Nephron progenitor cell (in vitro differentiated cells): ENCODE data around the gene IL4I1.
"Not testable (repeated sequence)": the region's sequence is repeated elsewhere in the genome, so short reads cannot be mapped to it uniquely, and the experiment has no call there.

Experiments
- DNase-seq: peaks from one replicate; pipeline ENCODE4 v3.0.0; 2021
- H3K27ac Mint-ChIP-seq: 2 replicates; pipeline ENCODE4 v1.8.0; 2021; ENCODE audit warnings: mild to moderate bottlenecking, moderate library complexity, mixed read lengths
- H3K27me3 Mint-ChIP-seq: 2 replicates; pipeline ENCODE4 v1.8.0; 2021; ENCODE audit warnings: mild to moderate bottlenecking, low read depth, mixed read lengths; ENCODE audit not compliant: poor library complexity
- H3K36me3 Mint-ChIP-seq: 2 replicates; pipeline ENCODE4 v1.8.0; 2021; ENCODE audit warnings: low read depth, mixed read lengths
- H3K4me1 Mint-ChIP-seq: 2 replicates; pipeline ENCODE4 v1.8.0; 2021; ENCODE audit warnings: mixed read lengths
- H3K4me3 Mint-ChIP-seq: 2 replicates; pipeline ENCODE4 v1.8.0; 2021; ENCODE audit warnings: mild to moderate bottlenecking, moderate library complexity, mixed read lengths
- H3K9me3 Mint-ChIP-seq: 2 replicates; pipeline ENCODE4 v1.8.0; 2021; ENCODE audit warnings: mild to moderate bottlenecking, moderate library complexity, mixed read lengths
- TF ChIP-seq, protein P1 (sequence below): fragments of 200-600 bp; sonication (generic); IDR thresholded peaks from 2 replicates; pipeline ENCODE4 v1.5.0; 2021; ENCODE audit warnings: antibody characterized with exemption

The IL4I1 gene

DNA sequence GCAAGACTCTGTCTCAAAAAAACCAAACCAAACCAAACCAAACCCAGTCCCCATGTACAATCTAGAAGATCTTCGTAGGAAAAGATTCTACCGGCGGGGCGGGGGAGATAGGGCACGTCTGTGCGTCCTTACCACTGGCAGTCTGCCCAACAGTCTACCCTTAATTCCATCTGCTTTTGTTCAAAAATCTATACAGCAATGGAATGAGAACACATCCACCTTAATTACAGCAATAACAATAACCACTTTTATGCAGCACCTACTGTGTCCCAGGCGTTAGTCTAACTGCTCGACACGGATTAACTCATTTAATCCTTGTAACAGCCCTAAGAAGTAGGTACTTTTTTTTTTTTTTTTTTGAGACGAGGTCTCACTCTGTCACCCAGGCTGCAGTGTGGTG, 29.8 kb upstream of the IL4I1 start:
- Mint-ChIP-seq H3K4me1 (peaks cover 65% of the 10 kb centered on the region), H3K27ac (no peak overlapping the region), H3K4me3 (peak overlapping the region; percentile 42), H3K9me3 (peaks cover 3% of the 10 kb centered on the region), H3K36me3 (peaks cover 55% of the 10 kb centered on the region), H3K27me3 (peaks cover 7% of the 10 kb centered on the region)
- TF ChIP-seq, protein P1, sequence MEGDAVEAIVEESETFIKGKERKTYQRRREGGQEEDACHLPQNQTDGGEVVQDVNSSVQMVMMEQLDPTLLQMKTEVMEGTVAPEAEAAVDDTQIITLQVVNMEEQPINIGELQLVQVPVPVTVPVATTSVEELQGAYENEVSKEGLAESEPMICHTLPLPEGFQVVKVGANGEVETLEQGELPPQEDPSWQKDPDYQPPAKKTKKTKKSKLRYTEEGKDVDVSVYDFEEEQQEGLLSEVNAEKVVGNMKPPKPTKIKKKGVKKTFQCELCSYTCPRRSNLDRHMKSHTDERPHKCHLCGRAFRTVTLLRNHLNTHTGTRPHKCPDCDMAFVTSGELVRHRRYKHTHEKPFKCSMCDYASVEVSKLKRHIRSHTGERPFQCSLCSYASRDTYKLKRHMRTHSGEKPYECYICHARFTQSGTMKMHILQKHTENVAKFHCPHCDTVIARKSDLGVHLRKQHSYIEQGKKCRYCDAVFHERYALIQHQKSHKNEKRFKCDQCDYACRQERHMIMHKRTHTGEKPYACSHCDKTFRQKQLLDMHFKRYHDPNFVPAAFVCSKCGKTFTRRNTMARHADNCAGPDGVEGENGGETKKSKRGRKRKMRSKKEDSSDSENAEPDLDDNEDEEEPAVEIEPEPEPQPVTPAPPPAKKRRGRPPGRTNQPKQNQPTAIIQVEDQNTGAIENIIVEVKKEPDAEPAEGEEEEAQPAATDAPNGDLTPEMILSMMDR, result no peak
- DNase-seq, result no peak

DNA sequence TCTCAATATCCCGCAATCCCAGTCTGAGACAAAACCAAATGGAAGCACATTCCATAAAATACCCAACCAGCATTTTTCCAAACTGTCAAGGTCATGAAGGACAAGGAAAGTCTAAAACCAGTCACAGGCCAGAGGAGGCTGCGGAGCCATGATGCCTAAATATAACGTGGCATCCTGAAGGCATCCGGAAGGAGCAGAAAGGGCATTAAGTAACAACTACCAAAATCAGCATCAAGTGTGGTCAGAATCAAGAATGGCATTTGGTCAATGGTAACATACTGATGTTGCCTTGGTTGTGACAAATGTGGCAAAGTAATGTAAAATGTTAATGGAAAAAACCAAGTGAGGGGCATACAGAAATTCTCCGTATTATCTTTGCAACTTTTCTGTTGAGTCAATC, 28.8 kb upstream of the IL4I1 start:
- peak overlapping the region; percentile 77 for H3K27ac Mint-ChIP-seq
- peaks cover 3% of the 10 kb centered on the region for H3K9me3 Mint-ChIP-seq
- peaks cover 57% of the 10 kb centered on the region for H3K36me3 Mint-ChIP-seq
- DNase-seq, result no peak
- TF ChIP-seq, protein P1, result no peak
- H3K4me1 Mint-ChIP-seq, result peaks cover 64% of the 10 kb centered on the region
- peaks cover 7% of the 10 kb centered on the region for H3K27me3 Mint-ChIP-seq
- H3K4me3 Mint-ChIP-seq, result no peak overlapping the region

DNA sequence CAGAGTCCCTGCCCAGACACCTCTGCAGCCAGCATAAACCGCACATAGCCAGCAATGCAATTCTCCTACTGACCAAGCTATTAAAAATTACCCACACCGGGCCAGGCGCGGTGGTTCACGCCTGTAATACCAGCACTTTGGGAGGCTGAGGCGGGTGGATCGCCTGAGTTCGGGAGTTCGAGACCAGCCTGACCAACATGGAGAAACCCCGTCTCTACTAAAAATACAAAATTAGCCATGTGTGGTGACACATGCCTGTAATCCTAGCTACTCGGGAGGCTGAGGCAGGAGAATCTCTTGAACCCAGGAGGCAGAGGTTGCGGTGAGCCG, 28.2 kb upstream of the IL4I1 start:
- not testable (repeated sequence) for H3K27me3 Mint-ChIP-seq, H3K9me3 Mint-ChIP-seq, H3K4me3 Mint-ChIP-seq, H3K27ac Mint-ChIP-seq, DNase-seq
- H3K4me1 Mint-ChIP-seq, result peaks cover 57% of the 10 kb centered on the region
- peaks cover 55% of the 10 kb centered on the region for H3K36me3 Mint-ChIP-seq

DNA sequence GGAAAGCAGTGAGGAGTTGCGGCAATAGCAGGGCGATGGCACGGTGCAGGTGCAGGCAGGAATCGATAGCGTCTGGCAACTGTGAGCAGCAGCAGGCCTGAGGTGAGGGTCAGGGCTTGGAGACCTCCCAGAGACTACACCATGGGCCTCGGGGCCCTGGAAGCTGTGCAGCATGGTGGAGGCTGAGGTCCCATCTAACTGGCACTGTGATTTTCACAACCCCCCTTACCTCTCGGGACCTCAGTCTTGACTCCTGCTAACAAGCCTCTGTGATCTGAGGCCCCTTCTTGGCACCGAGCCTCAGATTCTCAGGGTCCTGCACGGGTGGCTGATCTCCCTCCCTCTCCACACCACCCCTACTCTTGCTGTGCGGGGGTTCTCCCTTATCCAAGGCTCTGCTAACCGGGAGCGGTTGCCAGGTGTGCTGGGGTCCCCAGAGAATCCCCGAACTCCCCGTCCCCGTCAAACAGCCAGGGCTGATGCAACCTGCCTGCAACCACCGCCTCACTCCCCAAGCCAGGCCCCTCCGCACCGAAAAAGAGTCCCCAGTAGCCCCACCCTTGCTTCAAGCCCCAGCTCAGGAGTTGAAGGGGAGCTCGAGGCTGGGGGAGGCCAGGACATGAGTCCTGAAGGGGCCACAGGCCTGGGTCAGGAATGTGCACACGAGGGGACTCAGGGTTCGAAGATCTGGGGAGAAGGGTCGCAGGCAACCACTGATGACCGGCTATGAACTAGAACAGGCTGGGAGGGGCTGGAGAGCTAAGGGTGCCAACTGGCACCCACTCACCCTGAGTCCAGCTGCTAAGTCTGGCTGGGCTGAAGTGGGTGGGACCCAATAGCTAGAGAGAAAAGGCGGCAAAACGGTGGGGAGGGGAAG, 27.6 kb upstream of the IL4I1 start:
- Mint-ChIP-seq H3K4me3 (no peak overlapping the region), H3K27me3 (peaks cover 4% of the 10 kb centered on the region), H3K27ac (peak overlapping the region; percentile 81), H3K9me3 (no peaks in the 10 kb centered on the region), H3K4me1 (peaks cover 62% of the 10 kb centered on the region), H3K36me3 (peaks cover 60% of the 10 kb centered on the region)
- DNase-seq, result no peak
- TF ChIP-seq, protein P1, result no peak

DNA sequence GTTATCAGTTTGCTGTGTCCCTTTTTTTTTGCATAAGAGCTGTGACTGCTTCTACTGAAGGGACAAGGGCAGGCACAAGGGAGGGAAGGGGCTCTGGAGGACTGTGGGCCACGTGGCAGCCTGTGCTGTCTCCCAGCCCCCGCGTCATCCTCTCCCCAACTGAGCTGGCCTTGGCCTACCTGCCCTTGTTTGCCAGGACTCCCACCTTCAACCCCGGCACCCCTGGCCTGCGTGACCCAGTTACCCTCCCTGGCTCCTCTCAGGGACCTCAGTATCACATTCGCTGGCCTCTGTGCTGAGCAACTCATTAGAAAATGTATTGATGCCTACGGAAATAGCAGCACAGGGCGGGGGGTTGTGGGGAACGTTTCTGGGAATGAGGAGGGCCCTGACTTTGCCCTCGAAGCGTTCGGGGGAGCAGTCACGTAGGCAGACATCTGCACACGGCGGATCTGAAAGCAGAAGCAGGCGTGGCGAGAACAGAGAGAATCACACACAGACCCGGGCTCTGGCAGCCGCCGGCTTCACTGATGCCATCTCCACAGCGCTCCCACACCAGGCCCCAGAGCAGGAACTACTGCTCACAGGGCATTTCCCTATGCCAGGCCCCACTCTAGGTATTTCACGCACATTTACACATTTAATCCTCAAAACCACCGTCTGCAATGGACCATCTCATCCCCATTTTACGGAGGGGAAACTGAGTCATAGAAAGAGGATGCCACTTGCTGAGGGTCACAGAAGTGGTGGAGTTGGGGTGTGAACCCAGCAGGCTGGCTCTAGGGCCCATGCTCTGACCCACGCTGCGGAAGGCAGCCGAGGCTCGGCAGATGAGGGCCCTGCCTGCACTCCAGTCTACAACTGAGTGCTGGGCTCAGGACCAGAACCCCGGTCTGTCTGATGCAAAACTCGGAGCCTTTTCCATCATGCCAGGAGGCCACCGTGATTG, 26.6 kb upstream of the IL4I1 start:
- peaks cover 66% of the 10 kb centered on the region for H3K36me3 Mint-ChIP-seq
- H3K27ac Mint-ChIP-seq, result peak overlapping the region; percentile 81
- H3K27me3 Mint-ChIP-seq, result peaks cover 3% of the 10 kb centered on the region
- TF ChIP-seq, protein P1, result no peak
- no peak overlapping the region for H3K4me3 Mint-ChIP-seq
- peaks cover 57% of the 10 kb centered on the region for H3K4me1 Mint-ChIP-seq
- no peak for DNase-seq
- H3K9me3 Mint-ChIP-seq, result no peaks in the 10 kb centered on the region
